HG02973 (cell line): ENCODE results near the gene CALN1.
"Not testable (repeated sequence)": the region's sequence is repeated elsewhere in the genome, so short reads cannot be mapped to it uniquely, and the experiment has no call there.

Experiments
- ATAC-seq: cut with Tn5 transposase; IDR thresholded peaks from one replicate; pipeline ENCODE4 v1.9.1; 2021; ENCODE audit warnings: moderate library complexity; ENCODE audit not compliant: unreplicated experiment

The CALN1 gene

DNA sequence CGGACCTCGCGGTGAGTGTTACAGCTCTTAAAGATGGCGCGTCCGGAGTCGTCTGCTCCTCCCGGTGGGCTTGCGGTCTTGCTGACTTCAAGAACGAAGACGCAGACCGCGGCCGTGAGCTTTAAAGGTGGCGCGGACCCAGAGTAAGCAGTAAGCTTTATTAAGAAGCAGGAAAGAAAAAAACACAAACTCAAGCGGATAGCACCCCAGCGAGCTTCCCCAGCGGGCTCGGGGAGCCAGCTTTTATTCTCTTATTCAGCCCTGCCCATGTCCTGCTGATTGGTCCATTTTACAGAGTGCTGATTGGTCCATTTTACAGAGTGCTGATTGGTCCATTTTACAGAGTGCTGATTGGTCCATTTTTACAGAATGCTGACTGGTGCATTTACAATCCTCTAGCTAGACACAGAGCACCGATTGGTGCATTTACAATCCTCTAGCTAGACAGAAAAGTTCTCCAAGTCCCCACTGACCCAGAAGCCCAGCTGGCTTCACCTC is at the start of gene CALN1:
CALN1 (minus strand) TSS at position 218 of the 498 bp plus-strand sequence.
- not testable (repeated sequence) for ATAC-seq

DNA sequence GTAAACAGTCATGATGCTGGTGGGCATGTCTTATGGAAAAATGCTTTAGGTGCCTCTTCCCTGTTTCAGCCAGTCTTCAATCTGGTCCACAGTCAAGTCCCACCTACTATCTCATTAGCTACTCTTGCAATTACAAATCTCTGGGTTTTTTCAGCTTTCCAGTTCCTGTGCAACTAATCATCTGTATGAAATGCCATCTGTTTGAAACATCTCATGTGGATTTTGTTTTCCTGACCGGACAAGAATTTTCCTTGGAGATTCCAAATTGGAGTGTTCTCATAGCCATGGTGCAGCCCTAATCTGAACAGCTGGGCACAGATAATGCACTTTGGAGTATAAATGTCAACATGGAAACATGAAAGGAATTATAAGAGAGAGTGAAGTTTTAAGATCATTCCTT is 41.3 kb upstream of the CALN1 start:
- ATAC-seq, result no peak

GRCh38 chr7:72447465-72448204 is 35.5 kb upstream of the CALN1 start:
- no peak for ATAC-seq

GRCh38 chr7:72446591-72447462 is 34.7 kb upstream of the CALN1 start:
- no peak for ATAC-seq

DNA sequence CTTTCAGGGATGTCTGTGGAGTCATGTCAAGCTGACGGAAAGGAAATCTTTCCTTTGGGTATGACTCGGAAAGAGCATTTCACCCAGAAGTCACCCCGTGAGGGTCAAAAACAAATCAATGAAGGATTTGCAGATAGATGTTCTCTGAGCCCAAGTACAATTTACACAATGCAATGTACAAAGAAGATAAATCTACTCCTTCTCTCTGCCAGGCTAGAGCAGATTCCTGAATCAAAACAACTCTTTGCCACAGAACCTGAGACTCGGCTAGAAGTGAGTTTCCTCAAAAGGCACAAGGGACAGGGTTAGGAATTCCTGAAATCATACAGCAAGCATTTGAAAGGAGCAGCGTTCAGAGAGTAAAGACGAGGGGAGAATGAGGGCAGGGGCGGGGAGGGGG is 34.0 kb upstream of the CALN1 start:
- no peak for ATAC-seq

DNA sequence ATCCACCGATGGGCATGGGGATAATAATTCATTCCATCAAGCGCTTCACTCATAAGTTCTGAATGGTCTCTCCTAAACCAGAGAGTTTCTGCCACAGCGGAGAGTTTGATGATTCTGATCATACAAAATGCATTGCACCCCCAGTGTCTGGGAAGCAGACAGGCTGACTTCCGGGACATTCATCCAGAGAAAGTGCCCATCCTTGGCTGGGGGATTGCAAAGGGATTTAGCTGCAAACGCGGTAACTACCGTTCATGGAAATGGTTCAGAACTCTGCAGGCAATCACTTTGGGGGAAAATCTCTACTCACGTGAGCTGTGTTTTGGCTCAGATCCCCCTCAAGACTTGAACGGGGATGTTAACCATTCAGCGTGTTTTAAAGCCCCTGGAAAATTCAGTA is 33.4 kb upstream of the CALN1 start:
- ATAC-seq, result no peak

- no peak for ATAC-seq
Observed at GRCh38 chr7:72445075-72445474, 32.9 kb upstream of the CALN1 start.

DNA sequence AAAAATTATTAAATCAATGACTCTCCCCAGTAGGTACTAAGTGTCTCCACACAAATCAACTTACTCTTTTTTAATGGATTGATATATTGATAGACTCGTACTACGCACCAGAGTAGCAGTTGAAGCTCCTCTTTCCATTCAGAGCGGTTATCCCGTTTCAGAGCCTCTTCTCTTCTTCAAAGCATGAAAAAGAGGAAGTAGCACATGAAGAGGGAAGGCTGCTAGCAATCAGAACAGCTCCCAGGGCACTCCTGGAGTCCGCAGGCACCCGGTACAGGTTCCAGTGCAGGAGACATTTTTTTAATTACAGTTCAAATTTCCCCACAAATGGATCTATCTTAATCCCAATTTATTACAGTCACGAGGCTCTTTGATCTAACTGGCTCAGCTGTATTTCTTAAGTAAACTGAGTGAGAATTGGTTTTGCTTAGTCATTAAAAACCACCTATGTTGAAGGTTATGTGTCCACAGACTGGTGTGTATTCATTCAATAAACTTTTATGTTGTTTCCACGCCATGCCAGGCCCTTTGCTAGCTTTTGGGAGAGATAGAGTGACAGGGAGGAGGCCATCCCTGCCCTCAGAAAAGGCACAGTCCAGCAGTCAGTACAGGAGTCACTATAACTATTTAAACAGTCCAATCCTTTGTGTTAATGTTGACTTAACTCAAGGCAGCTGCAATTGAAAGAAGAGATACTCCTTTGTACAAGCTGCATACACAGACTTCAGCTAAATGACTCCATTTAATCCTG is 32.1 kb upstream of the CALN1 start:
- ATAC-seq, result no peak

DNA sequence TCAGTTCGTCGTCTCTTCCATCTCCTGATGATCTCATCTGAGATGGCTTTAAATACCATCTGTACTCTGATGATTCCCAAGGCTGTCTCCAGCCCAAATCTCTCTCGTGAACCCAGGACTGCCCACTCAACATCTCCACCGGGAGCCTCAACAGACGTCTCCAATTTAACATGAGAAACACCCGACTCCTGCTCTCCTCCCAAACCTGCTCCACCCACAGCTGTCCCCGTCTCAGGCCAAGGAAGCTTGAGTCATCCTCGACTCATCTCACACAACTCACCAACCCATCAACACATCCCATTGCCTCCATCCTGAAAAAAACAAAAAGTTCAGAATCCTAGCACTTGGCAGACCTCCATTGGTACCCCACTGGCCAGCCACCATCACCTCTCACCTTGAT is 29.7 kb upstream of the CALN1 start:
- ATAC-seq, result no peak

DNA sequence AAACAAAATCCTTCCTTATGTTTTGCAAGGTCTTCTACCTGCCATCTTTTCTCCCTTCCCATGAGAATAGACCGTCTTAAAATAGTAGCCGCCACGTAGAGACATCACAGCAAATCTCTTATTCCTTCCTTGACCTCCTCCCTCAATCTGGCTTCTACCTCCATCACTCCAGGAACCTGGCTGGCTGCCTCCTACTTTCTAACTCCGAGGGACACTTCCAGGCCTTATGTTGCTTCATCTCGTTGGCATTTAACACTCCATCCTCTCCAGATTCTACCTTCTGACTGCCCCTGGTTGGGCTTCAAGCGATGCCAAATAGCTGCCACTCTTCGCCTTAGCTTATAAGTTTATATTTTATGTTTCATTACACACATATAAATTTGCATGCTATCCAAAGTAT is 26.4 kb upstream of the CALN1 start:
- ATAC-seq, result no peak

DNA sequence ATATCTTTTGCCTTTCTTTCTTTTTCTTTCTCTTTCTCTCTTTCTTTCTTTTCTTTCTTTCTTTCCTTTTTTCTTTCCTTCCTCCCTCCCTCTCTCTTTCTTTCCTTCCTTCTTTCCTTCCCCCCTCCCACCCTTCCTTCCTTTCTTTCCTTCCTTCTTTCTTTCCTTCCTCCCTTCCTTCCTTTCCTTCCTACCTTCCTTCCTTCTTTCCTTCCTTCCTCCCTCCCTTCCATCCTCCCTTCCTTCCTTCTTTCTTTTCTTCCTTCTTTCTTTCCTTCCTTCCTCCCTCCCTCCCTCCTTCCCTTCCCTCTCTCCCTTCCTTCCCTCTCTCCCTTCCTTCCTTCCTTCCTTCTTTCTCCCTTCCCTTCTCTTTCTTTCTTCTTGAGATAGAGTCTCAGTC is 25.5 kb upstream of the CALN1 start:
- ATAC-seq, result no peak

- ATAC-seq, result no peak
Observed at GRCh38 chr7:72437061-72437585, 25.0 kb upstream of the CALN1 start.

DNA sequence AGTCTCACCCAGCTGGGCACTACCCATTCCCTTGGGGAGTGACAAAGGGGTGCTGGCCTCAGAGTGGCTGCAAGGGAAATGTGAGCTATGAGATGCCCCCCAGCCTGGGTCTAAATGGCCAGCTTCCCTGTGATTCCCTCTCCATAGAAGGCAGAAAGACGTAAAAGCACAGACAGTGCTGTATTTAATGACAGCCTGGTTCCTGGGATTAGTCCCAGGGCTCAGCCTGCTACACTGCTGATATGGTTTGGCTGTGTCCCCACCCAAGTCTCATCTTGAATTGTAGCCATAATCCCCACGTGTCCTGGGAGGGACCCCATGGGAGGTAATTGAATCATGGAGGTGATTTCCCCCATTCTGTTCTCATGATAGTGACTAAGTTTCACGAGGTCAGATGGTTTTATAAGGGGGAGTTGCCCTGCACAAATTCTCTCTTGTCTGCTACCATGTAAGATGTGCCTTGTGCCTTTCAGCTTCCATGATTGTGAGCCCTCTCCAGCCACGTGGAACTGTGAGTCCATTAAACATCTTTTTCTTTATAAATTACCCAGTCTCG is 23.9 kb upstream of the CALN1 start:
- ATAC-seq, result no peak

- ATAC-seq, result no peak
Observed at GRCh38 chr7:72435366-72435765, 23.2 kb upstream of the CALN1 start.

GRCh38 chr7:72430531-72430930 is 18.4 kb upstream of the CALN1 start:
- no peak for ATAC-seq

GRCh38 chr7:72429316-72429715 is 17.2 kb upstream of the CALN1 start:
- no peak for ATAC-seq

DNA sequence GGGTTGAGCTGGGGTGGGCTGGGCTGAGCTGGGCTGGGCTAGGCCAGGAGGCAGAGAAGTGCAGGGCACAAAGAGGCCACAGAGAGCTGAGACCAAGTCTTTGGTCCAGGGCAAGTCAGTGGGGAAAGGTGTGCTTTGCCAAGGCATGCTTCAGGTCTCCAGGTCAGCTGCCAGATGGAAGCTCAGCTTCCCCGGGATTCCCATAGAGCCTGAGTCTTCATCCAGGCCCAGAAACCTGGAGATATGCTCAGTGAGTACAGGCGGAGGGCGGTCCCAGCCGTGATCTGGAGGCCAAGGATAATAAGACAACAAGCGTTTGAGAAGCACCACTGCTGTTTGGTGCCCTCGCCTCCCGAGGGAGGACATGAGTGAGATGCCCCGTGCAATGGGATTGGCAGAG is 4.7 kb upstream of the CALN1 start:
- no peak for ATAC-seq

DNA sequence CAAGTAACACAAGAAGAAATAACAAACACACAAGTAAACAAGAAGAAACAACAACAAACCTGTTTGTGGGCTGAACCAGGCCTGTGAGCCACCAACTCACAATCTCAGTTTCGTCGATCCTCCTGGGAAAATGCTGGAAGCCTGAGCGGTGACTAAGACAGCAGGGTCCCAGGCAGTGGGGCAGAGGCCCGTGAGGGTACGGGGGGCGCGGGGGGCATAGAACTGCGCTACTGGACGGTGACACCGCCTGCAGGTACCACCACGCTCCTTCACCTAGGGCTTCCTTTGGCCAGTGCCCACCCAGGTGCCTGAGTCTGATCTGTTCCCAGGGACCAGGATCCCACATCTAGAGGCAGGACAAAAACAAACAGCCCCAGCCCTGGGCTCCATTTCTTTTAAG is 3.4 kb upstream of the CALN1 start:
- no peak for ATAC-seq

DNA sequence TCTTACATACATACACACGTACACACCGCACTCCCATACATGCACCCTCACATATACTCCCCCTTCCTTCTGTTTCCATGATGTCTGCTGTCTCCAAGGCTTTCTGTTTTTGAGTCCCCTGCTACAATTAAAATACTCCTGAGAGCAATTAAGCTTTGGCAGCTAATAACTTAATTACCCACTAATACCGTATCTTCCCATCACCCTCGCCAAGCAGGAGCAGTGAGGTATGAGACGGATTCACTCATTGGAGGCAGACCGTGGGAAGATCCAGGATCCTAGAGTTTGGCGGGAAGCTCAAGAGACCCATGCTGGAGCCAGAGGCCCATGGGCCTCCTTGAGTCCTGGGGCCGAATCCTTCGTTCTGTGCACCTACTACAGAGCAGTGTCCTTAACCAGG is 1.7 kb upstream of the CALN1 start:
- ATAC-seq, result no peak

DNA sequence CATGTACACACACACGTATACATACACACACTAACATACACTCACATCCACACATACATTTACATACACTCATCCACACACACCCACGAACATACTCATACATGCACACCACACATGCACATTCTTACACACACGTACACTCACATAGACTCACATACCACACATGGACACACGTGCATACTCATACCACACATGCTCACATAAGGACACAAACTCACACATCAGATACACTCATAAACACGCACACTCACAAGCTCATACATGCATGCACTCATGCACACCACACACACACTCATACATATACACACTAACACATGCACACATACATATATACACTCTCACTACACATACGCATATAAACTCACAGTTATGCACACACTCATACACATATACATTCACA is 1.2 kb upstream of the CALN1 start:
- ATAC-seq, result no peak

- no peak for ATAC-seq
Observed at GRCh38 chr7:72411419-72411818, 719 bp downstream of the CALN1 start.
